Lower lobe of right lung (tissue), 2 donors: Measurements from ENCODE around the gene CFAP46. TPM values are rescaled to one million over a fixed set of nuclear protein-coding genes. Genes with fewer than 3 reads are reported as not detected.

ENCODE experiments used
- ATAC-seq, 2 donors: fragments of 200-7000 bp; cut with Tn5 transposase; one replicate each; pipeline ENCODE4 v1.9.1; 2020 to 2022; ENCODE audit warnings: mild to moderate bottlenecking in 2 of 2, moderate library complexity in 2 of 2
- DNase-seq: peaks from one replicate; pipeline ENCODE4 v3.0.0-alpha.2; 2020
- H3K27ac ChIP-seq: fragments of 200-600 bp; one replicate; pipeline ENCODE4 v1.8.0; 2022
- H3K27me3 ChIP-seq: fragments of 200-600 bp; one replicate; pipeline ENCODE4 v1.8.0; 2022; ENCODE audit warnings: low read depth
- H3K36me3 ChIP-seq: fragments of 200-600 bp; one replicate; pipeline ENCODE4 v1.8.0; 2022; ENCODE audit warnings: mild to moderate bottlenecking
- H3K4me1 ChIP-seq: fragments of 200-600 bp; one replicate; pipeline ENCODE4 v1.8.0; 2022
- H3K4me3 ChIP-seq: fragments of 200-600 bp; one replicate; pipeline ENCODE4 v1.8.0; 2022; ENCODE audit warnings: mild to moderate bottlenecking
- H3K9me3 ChIP-seq: fragments of 200-600 bp; one replicate; pipeline ENCODE4 v1.8.0; 2022
- CTCF ChIP-seq: fragments of 200-600 bp; IDR thresholded peaks from one replicate; pipeline ENCODE4 v1.8.0; 2022; ENCODE audit warnings: antibody characterized with exemption, mild to moderate bottlenecking
- intact Hi-C: fragments of 100-400 bp; cut with DNase I; formaldehyde crosslinking; loops from one replicate; pipeline ENCODE4 v1.11.0; 2022
- total RNA-seq: library from RNA; stranded (reverse); fragmentation: NEBNext Ultra II Directional; extraction: Animal tissue kit (Norgen Biotek cat#: 25700); gene quantifications from one replicate; pipeline ENCODE4 v1.2.1, GENCODE V29; 2021
- donor health status: DM: no; HTN: yes; CAD: no; lungs with severe emphysema.

The CFAP46 gene
- total RNA-seq, 1 donor from 2014 or later, result 9.0 TPM

- DNase-seq, result no peak
These were observed 71.9 kb downstream of the CFAP46 start for GRCh38 chr10:132870426-132870825.

GRCh38 chr10:132869621-132870020, 72.7 kb downstream of the CFAP46 start:
- DNase-seq (peak; percentile 31), ATAC-seq (no peak)
- H3K27me3 ChIP-seq, result peaks cover 17% of the 10 kb centered on the region
- no peaks in the 10 kb centered on the region for H3K36me3 ChIP-seq
- TF ChIP-seq CTCF, result no peak
- intact Hi-C loops, result no loop called here
- H3K4me1 ChIP-seq, result no peaks in the 10 kb centered on the region
- H3K9me3 ChIP-seq, result no peaks in the 10 kb centered on the region
- H3K4me3 ChIP-seq, result no peak overlapping the region
- no peak overlapping the region for H3K27ac ChIP-seq

More at GRCh38 chr10:132870426-132870825, 71.9 kb downstream of the CFAP46 start:
- no peaks in the 10 kb centered on the region for H3K9me3 ChIP-seq
- H3K4me1 ChIP-seq, result no peaks in the 10 kb centered on the region
- peaks cover 17% of the 10 kb centered on the region for H3K27me3 ChIP-seq
- H3K36me3 ChIP-seq, result no peaks in the 10 kb centered on the region
- no peak for ATAC-seq
- no peak overlapping the region for H3K27ac ChIP-seq
- no peak overlapping the region for H3K4me3 ChIP-seq
- TF ChIP-seq CTCF, result no peak
- intact Hi-C loops, result no loop called here

GRCh38 chr10:132868995-132869394, 73.4 kb downstream of the CFAP46 start:
- no peak for ATAC-seq
- H3K27ac ChIP-seq, result no peak overlapping the region
- H3K4me3 ChIP-seq, result no peak overlapping the region
- no peaks in the 10 kb centered on the region for H3K36me3 ChIP-seq
- peaks cover 17% of the 10 kb centered on the region for H3K27me3 ChIP-seq
- H3K9me3 ChIP-seq, result no peaks in the 10 kb centered on the region
- intact Hi-C loops, result no loop called here
- DNase-seq, result peak; percentile 43
- H3K4me1 ChIP-seq, result no peaks in the 10 kb centered on the region
- no peak for TF ChIP-seq CTCF

- intact Hi-C loops, result no loop called here
These were observed 74.3 kb downstream of the CFAP46 start for GRCh38 chr10:132867801-132868644.

More at GRCh38 chr10:132867801-132868644, 74.3 kb downstream of the CFAP46 start:
- Histone ChIP-seq H3K4me1 (no peaks in the 10 kb centered on the region), H3K27me3 (peaks cover 13% of the 10 kb centered on the region), H3K36me3 (no peaks in the 10 kb centered on the region), H3K9me3 (no peaks in the 10 kb centered on the region), H3K4me3 (no peak overlapping the region), H3K27ac (no peak overlapping the region)
- TF ChIP-seq CTCF, result no peak
- ATAC-seq (no peak), DNase-seq (peak; percentile 40)
